WERI-Rb-1 (cell line): ENCODE data around the gene NKAIN2.

Source experiments
- DNase-seq: peaks from one replicate; pipeline ENCODE4 v3.0.0-alpha.2; 2020
- H3K27ac ChIP-seq: fragments of 250-450 bp; sonication (Bioruptor Pico); 2 replicates; pipeline ENCODE4 v1.5.1; 2020; ENCODE audit warnings: mild to moderate bottlenecking, moderate library complexity
- H3K27me3 ChIP-seq: fragments of 250-450 bp; sonication (Bioruptor Pico); 2 replicates; pipeline ENCODE4 v1.5.1; 2021; ENCODE audit warnings: mild to moderate bottlenecking, low read depth, moderate library complexity; ENCODE audit not compliant: insufficient read depth, severe bottlenecking
- H3K36me3 ChIP-seq: fragments of 250-450 bp; sonication (Bioruptor Pico); 2 replicates; pipeline ENCODE4 v1.5.1; 2020; ENCODE audit warnings: mild to moderate bottlenecking, moderate library complexity
- H3K4me3 ChIP-seq: 2 replicates; pipeline ENCODE4 v1.5.1; 2011; ENCODE audit warnings: low read depth, mild to moderate bottlenecking, control low read depth, low read length
- H3K9me3 ChIP-seq: fragments of 250-450 bp; sonication (Bioruptor Pico); 2 replicates; pipeline ENCODE4 v1.5.1; 2021; ENCODE audit warnings: mild to moderate bottlenecking, moderate library complexity; ENCODE audit not compliant: severe bottlenecking
- CTCF ChIP-seq: IDR thresholded peaks from 2 replicates; pipeline ENCODE4 v1.5.1; 2011; ENCODE audit warnings: low read depth, mild to moderate bottlenecking, control low read depth, inconsistent platforms, low read length

The NKAIN2 gene

GRCh38 chr6:123804014-123804786 is 535 bp downstream of the NKAIN2 start:
- H3K27me3 ChIP-seq = peaks cover 6% of the 10 kb centered on the region
- H3K9me3 ChIP-seq = no peaks in the 10 kb centered on the region
- no peaks in the 10 kb centered on the region for H3K36me3 ChIP-seq
- no peak overlapping the region for H3K27ac ChIP-seq
- peak overlapping the region; percentile 39 for H3K4me3 ChIP-seq
- TF ChIP-seq CTCF = no peak
- peak; percentile 48 for DNase-seq

- no peak overlapping the region for H3K27ac ChIP-seq
- H3K9me3 ChIP-seq = no peaks in the 10 kb centered on the region
- TF ChIP-seq CTCF = no peak
- peaks cover 6% of the 10 kb centered on the region for H3K27me3 ChIP-seq
- no peak overlapping the region for H3K4me3 ChIP-seq
- DNase-seq = no peak
- H3K36me3 ChIP-seq = no peaks in the 10 kb centered on the region
Measured at GRCh38 chr6:123804787-123805540, 1.3 kb downstream of the NKAIN2 start.

- DNase-seq = no peak
- H3K27me3 ChIP-seq = peaks cover 6% of the 10 kb centered on the region
- H3K27ac ChIP-seq = no peak overlapping the region
- no peaks in the 10 kb centered on the region for H3K9me3 ChIP-seq
- H3K4me3 ChIP-seq = no peak overlapping the region
- no peak for TF ChIP-seq CTCF
- H3K36me3 ChIP-seq = no peaks in the 10 kb centered on the region
Measured at GRCh38 chr6:123805921-123806320, 2.3 kb downstream of the NKAIN2 start.

- no peak overlapping the region for H3K4me3 ChIP-seq
- H3K27ac ChIP-seq = no peak overlapping the region
- H3K9me3 ChIP-seq = no peaks in the 10 kb centered on the region
- peaks cover 6% of the 10 kb centered on the region for H3K27me3 ChIP-seq
- no peaks in the 10 kb centered on the region for H3K36me3 ChIP-seq
- TF ChIP-seq CTCF = no peak
- DNase-seq = no peak
Measured at GRCh38 chr6:123806561-123806960, 2.9 kb downstream of the NKAIN2 start.

GRCh38 chr6:123808556-123808955 is 4.9 kb downstream of the NKAIN2 start:
- no peaks in the 10 kb centered on the region for H3K9me3 ChIP-seq
- no peak for TF ChIP-seq CTCF
- H3K36me3 ChIP-seq = no peaks in the 10 kb centered on the region
- H3K27ac ChIP-seq = no peak overlapping the region
- H3K27me3 ChIP-seq = peaks cover 6% of the 10 kb centered on the region
- no peak for DNase-seq
- H3K4me3 ChIP-seq = no peak overlapping the region
